ENCODE data around the gene SDC1. TPM values are rescaled to one million over a fixed set of nuclear protein-coding genes. Genes with fewer than 3 reads are reported as not detected.

The SDC1 gene
- total and polyA plus RNA-seq, 2 donors from 2014 or later, result 206 to 266 TPM

DNA sequence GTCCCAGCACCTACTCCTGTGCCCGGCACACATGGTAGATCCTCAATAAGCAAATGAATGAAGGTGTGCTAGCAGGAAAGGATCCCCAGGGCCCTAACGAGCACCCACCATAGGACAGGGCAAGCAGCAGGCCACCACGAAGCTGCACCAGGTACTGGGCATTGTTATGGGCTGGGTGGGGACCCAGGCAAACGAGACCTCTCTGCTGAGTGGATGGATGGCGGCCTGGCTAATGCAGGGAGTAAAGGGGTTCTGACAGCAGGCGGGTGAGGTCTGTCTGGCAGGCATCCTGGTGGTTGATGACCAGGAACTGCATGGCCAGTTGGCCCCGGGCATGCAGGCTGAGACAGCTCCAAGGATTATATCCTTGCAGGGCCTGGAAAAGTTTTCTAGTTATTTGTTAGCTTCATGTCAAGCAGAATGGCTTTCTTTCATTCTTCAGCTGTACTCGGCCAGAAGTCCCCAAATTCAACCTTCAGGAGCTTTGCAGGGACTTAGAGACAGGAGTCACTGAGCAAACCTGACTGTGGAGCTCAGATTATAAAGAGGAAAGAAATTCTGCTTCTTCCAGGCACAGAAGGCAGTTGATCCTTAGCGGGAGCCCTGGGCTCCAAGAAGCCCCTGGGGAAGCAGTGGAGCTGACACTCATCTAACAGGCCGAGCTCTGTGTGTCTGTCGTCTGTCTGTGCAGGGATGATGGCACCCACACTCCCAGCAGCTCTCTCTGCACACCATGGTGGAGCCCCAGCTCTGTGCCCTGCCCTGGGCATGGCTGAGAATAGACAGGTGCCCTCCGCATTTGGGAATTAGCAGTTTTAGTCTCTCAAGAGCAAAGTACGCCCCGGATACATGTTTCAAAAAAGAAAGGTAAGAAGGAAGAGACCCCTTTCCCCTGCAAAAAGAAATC is 51.2 kb downstream of the SDC1 start:
- intact Hi-C loops (cut with DNase I), result no loop called here
- Histone ChIP-seq H3K27ac (ENCODE audit: low read depth in 2 of 2, low read length in 2 of 2) (peak overlapping the region in 1 of 2 donors; percentile 37), H3K27me3 (ENCODE audit: control insufficient read depth, insufficient read depth, low read length) (no peaks in the 10 kb centered on the region), H3K36me3 (ENCODE audit: control insufficient read depth in 2 of 3, insufficient read depth in 3 of 3, low read length in 3 of 3) (no peaks in the 10 kb centered on the region), H3K4me3 (ENCODE audit: low read length in 3 of 3) (no peak overlapping the region), H3K9ac (ENCODE audit: low read length in 3 of 3) (no peak overlapping the region), H3K9me3 (ENCODE audit: control insufficient read depth in 2 of 3, insufficient read depth in 1 of 3, low read length in 3 of 3) (no peaks in the 10 kb centered on the region), H3K4me1 (ENCODE audit: control insufficient read depth in 2 of 3, insufficient read depth in 2 of 3, low read depth in 1 of 3, low read length in 3 of 3) (peaks cover 0 to 20% (median 19%) of the 10 kb centered on the region in 3 donors)
- TF ChIP-seq, protein P1, sequence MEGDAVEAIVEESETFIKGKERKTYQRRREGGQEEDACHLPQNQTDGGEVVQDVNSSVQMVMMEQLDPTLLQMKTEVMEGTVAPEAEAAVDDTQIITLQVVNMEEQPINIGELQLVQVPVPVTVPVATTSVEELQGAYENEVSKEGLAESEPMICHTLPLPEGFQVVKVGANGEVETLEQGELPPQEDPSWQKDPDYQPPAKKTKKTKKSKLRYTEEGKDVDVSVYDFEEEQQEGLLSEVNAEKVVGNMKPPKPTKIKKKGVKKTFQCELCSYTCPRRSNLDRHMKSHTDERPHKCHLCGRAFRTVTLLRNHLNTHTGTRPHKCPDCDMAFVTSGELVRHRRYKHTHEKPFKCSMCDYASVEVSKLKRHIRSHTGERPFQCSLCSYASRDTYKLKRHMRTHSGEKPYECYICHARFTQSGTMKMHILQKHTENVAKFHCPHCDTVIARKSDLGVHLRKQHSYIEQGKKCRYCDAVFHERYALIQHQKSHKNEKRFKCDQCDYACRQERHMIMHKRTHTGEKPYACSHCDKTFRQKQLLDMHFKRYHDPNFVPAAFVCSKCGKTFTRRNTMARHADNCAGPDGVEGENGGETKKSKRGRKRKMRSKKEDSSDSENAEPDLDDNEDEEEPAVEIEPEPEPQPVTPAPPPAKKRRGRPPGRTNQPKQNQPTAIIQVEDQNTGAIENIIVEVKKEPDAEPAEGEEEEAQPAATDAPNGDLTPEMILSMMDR (IDR thresholded peaks at IDR 0.05; ENCODE audit: borderline replicate concordance, extremely low read depth, insufficient read depth), result no peak
- no peak for FAIRE-seq
- peak in 1 of 5 donors; percentile 46 for DNase-seq

DNA sequence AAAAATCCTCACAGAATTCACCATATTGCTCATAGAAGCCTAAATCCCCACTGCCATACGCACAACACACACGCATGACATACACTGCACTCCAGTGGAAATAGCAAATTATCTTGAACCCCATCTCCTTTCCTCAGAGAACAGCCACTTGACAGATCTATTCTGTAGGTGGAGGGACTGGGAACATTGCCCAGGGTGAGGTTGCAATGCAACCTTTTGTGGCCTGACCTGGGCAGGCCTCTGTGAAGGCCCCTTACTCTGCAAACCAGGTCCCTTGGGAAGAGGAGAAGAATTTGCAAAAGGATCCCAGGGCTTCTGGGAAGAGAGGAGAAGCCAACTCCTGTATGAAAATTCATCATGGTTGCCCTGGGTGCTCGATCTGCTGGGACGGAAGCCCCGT is 51.9 kb downstream of the SDC1 start:
- DNase-seq (no peak), FAIRE-seq (no peak)
- Histone ChIP-seq H3K9ac (ENCODE audit: low read length in 3 of 3) (no peak overlapping the region), H3K27ac (ENCODE audit: low read depth in 2 of 2, low read length in 2 of 2) (peak overlapping the region in 1 of 2 donors; percentile 37), H3K9me3 (ENCODE audit: control insufficient read depth in 2 of 3, insufficient read depth in 1 of 3, low read length in 3 of 3) (no peaks in the 10 kb centered on the region), H3K36me3 (ENCODE audit: control insufficient read depth in 2 of 3, insufficient read depth in 3 of 3, low read length in 3 of 3) (no peaks in the 10 kb centered on the region), H3K4me1 (ENCODE audit: control insufficient read depth in 2 of 3, insufficient read depth in 2 of 3, low read depth in 1 of 3, low read length in 3 of 3) (peaks cover 0 to 15% (median 14%) of the 10 kb centered on the region in 3 donors), H3K27me3 (ENCODE audit: control insufficient read depth, insufficient read depth, low read length) (no peaks in the 10 kb centered on the region), H3K4me3 (ENCODE audit: low read length in 3 of 3) (no peak overlapping the region)
- intact Hi-C loops (cut with DNase I), result no loop called here
- TF ChIP-seq, protein P1 (IDR thresholded peaks at IDR 0.05; ENCODE audit: borderline replicate concordance, extremely low read depth, insufficient read depth), result no peak

DNA sequence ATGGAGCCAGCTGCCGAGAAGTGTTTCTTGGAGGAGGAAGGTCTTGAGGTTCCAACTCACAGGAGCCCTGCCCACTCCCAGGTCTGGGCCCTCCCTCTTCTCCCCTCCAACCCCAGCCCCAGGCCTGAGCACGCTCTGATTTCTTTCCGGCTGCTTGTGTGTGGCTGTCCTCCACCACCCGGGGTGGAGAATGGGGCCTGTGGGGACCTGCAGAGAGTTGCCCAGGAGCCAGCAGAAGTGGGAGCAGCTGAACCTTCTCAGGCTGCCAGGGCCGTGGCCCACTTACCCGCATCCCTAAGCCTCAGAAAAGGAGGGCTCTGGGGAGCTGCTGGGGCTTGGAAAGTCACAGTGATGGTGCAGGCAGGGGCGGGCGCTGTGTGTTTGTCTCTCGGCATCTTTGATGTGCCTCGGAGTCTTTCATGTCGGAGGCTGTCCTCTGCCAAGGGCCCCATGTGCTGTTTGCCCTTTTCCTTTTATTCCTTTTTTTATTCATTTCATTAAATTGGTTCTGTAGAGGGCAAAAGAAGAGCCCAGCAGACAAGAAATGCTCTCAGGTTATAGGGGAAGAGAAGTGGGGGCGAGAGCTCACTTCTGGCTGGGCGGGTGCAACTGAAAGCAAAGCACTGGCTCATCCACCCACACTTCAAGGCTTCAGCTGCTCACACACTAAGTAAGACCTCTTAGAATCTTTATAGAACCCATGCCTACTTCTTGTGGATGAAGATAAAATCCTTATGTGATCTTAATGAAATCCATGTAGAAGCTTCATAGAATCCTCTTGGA is 52.5 kb downstream of the SDC1 start:
- Histone ChIP-seq H3K36me3 (ENCODE audit: control insufficient read depth in 2 of 3, insufficient read depth in 3 of 3, low read length in 3 of 3) (no peaks in the 10 kb centered on the region), H3K9ac (ENCODE audit: low read length in 3 of 3) (no peak overlapping the region), H3K27ac (ENCODE audit: low read depth in 2 of 2, low read length in 2 of 2) (no peak overlapping the region), H3K27me3 (ENCODE audit: control insufficient read depth, insufficient read depth, low read length) (no peaks in the 10 kb centered on the region), H3K4me3 (ENCODE audit: low read length in 3 of 3) (no peak overlapping the region), H3K9me3 (ENCODE audit: control insufficient read depth in 2 of 3, insufficient read depth in 1 of 3, low read length in 3 of 3) (no peaks in the 10 kb centered on the region), H3K4me1 (ENCODE audit: control insufficient read depth in 2 of 3, insufficient read depth in 2 of 3, low read depth in 1 of 3, low read length in 3 of 3) (peaks cover 0 to 15% (median 8%) of the 10 kb centered on the region in 3 donors)
- DNase-seq, result peak in 2 of 5 donors; percentile 68 to 69
- FAIRE-seq, result no peak
- intact Hi-C loops (cut with DNase I), result no loop called here
- TF ChIP-seq, protein P1 (IDR thresholded peaks at IDR 0.05; ENCODE audit: borderline replicate concordance, extremely low read depth, insufficient read depth), result no peak

Measured in kidney (tissue), 14 donors.